Neural cell (in vitro differentiated cells): ENCODE results near the gene ATP1A4. TPM values are rescaled to one million over a fixed set of nuclear protein-coding genes. Genes with fewer than 3 reads are reported as not detected.

ENCODE experiments used
- H2AFZ ChIP-seq: fragments of 200-600, 300-800 bp; sonication (generic), shearing (Covaris generic); 2 replicates; pipeline ENCODE4 v1.6.0; 2014; ENCODE audit warnings: low read depth, mild to moderate bottlenecking, antibody characterized with exemption, low read length, moderate library complexity
- H3F3A ChIP-seq: fragments of 200-600 bp; shearing (Covaris generic); 2 replicates; pipeline ENCODE4 v1.6.1; 2016; ENCODE audit warnings: mild to moderate bottlenecking, moderate library complexity, mixed read lengths, antibody characterized with exemption, low read length; ENCODE audit not compliant: insufficient read depth, poor library complexity, severe bottlenecking
- H3K27ac ChIP-seq: fragments of 200-600, 300-800 bp; sonication (generic), shearing (Covaris generic); 2 replicates; pipeline ENCODE4 v1.5.1; 2014; ENCODE audit warnings: mild to moderate bottlenecking, low read length, moderate library complexity
- H3K27me3 ChIP-seq: fragments of 300-800, 200-600 bp; sonication (generic), shearing (Covaris generic); 2 replicates; pipeline ENCODE4 v1.6.0; 2014; ENCODE audit warnings: mild to moderate bottlenecking, low read depth, low read length, moderate library complexity; ENCODE audit not compliant: insufficient read depth
- H3K36me3 ChIP-seq: fragments of 300-800, 200-600 bp; sonication (generic), shearing (Covaris generic); 2 replicates; pipeline ENCODE4 v1.5.1; 2014; ENCODE audit warnings: mild to moderate bottlenecking, antibody characterized with exemption, low read length, moderate library complexity; ENCODE audit not compliant: insufficient read depth
- H3K4me2 ChIP-seq: fragments of 300-800, 200-600 bp; sonication (generic), shearing (Covaris generic); 2 replicates; pipeline ENCODE4 v1.6.0; 2014; ENCODE audit warnings: mild to moderate bottlenecking, low read length
- H3K4me3 ChIP-seq: fragments of 300-800, 200-600 bp; sonication (generic), shearing (Covaris generic); 2 replicates; pipeline ENCODE4 v1.5.1; 2014; ENCODE audit warnings: mild to moderate bottlenecking, low read length, moderate library complexity
- H3K79me2 ChIP-seq: fragments of 200-600 bp; shearing (Covaris generic); replicated peaks from 2 replicates; pipeline ENCODE4 v1.6.0; 2014; ENCODE audit warnings: mild to moderate bottlenecking, low read length, moderate library complexity; ENCODE audit not compliant: insufficient read depth
- H3K9ac ChIP-seq: fragments of 300-800, 200-600 bp; sonication (generic), shearing (Covaris generic); 2 replicates; pipeline ENCODE4 v1.6.1; 2016; ENCODE audit warnings: mild to moderate bottlenecking, low read length, mixed read lengths
- H3K9me2 ChIP-seq: fragments of 200-600 bp; shearing (Covaris generic); 2 replicates; pipeline ENCODE4 v1.6.1; 2016; ENCODE audit warnings: mild to moderate bottlenecking, low read length, mixed read lengths; ENCODE audit not compliant: insufficient read depth
- H3K9me3 ChIP-seq: fragments of 200-600, 300-800 bp; sonication (generic), shearing (Covaris generic); 2 replicates; pipeline ENCODE4 v1.6.1; 2016; ENCODE audit warnings: mild to moderate bottlenecking, mixed run types, low read length, moderate library complexity, mixed read lengths
- H4K20me1 ChIP-seq: fragments of 200-600 bp; shearing (Covaris generic); 2 replicates; pipeline ENCODE4 v1.6.1; 2016; ENCODE audit warnings: mild to moderate bottlenecking, mixed run types; ENCODE audit not compliant: insufficient read depth
- CTCF ChIP-seq: fragments of 450-650 bp; IDR thresholded peaks from 2 replicates; pipeline ENCODE4 v1.5.1; 2014; ENCODE audit warnings: antibody characterized with exemption, mild to moderate bottlenecking, moderate library complexity; ENCODE audit not compliant: poor library complexity, severe bottlenecking
- EP300 ChIP-seq: fragments of 450-650 bp; conservative IDR thresholded peaks from 2 replicates; pipeline ENCODE4 v1.6.1; 2014; ENCODE audit warnings: antibody characterized with exemption, mild to moderate bottlenecking, moderate library complexity; ENCODE audit not compliant: poor library complexity, severe bottlenecking
- EZH2 ChIP-seq: fragments of 200-600, 300-800 bp; shearing (Covaris generic), sonication (generic); IDR thresholded peaks from 2 replicates; pipeline ENCODE4 v1.6.1; 2014; ENCODE audit warnings: antibody characterized with exemption, low read length, borderline replicate concordance, mild to moderate bottlenecking; ENCODE audit not compliant: insufficient read depth, poor library complexity, severe bottlenecking
- POLR2AphosphoS5 ChIP-seq: IDR thresholded peaks from 2 replicates; pipeline ENCODE4 v1.6.1; 2012
- RAD21 ChIP-seq: fragments of 450-650 bp; conservative IDR thresholded peaks from 2 replicates; pipeline ENCODE4 v1.6.1; 2014; ENCODE audit warnings: antibody characterized with exemption, mild to moderate bottlenecking, moderate library complexity
- REST ChIP-seq: IDR thresholded peaks from 2 replicates; pipeline ENCODE4 v1.6.1; 2012; ENCODE audit warnings: borderline replicate concordance
- SMC3 ChIP-seq: fragments of 450-650 bp; conservative IDR thresholded peaks from 2 replicates; pipeline ENCODE4 v1.6.1; 2014; ENCODE audit warnings: antibody characterized with exemption, mild to moderate bottlenecking, moderate library complexity; ENCODE audit not compliant: poor library complexity
- TAF1 ChIP-seq: IDR thresholded peaks from 2 replicates; pipeline ENCODE4 v1.6.1; 2012; ENCODE audit warnings: low read depth
- polyA plus RNA-seq: library from polyadenylated mRNA; depleted of rRNA; stranded (reverse); fragments of >200 nt; gene quantifications from 2 replicates; pipeline ENCODE4 v1.2.3, GENCODE V29; 2014

ATP1A4 gene
- polyA plus RNA-seq, 1 donor from 2014 or later: not detected

GRCh38 chr1:160134791-160135572 is 16.4 kb upstream of the ATP1A4 start:
- H3K27me3 ChIP-seq: no peaks in the 10 kb centered on the region
- H4K20me1 ChIP-seq: no peaks in the 10 kb centered on the region
- H3K9me2 ChIP-seq: no peaks in the 10 kb centered on the region
- H3K27ac ChIP-seq: no peak overlapping the region
- H3K9ac ChIP-seq: no peak overlapping the region
- H3K4me3 ChIP-seq: no peak overlapping the region
- H3F3A ChIP-seq: no peaks in the 10 kb centered on the region
- H3K4me2 ChIP-seq: no peak overlapping the region
- no peak overlapping the region for H2AFZ ChIP-seq
- H3K79me2 ChIP-seq: no peaks in the 10 kb centered on the region
- no peaks in the 10 kb centered on the region for H3K9me3 ChIP-seq
- no peak for TF ChIP-seq REST
- no peak for TF ChIP-seq EZH2
- no peak for TF ChIP-seq TAF1
- TF ChIP-seq EP300: no peak
- no peak for TF ChIP-seq CTCF
- H3K36me3 ChIP-seq: no peaks in the 10 kb centered on the region

- no peak overlapping the region for H3K4me2 ChIP-seq
- no peaks in the 10 kb centered on the region for H4K20me1 ChIP-seq
- no peak overlapping the region for H3K27ac ChIP-seq
- H3K36me3 ChIP-seq: no peaks in the 10 kb centered on the region
- no peak for TF ChIP-seq RAD21
- TF ChIP-seq TAF1: no peak
- TF ChIP-seq REST: no peak
- no peak for TF ChIP-seq EP300
- no peak for TF ChIP-seq EZH2
- no peak for TF ChIP-seq SMC3
- no peak for TF ChIP-seq POLR2AphosphoS5
- no peak for TF ChIP-seq CTCF
- no peak overlapping the region for H3K9ac ChIP-seq
- no peak overlapping the region for H3K4me3 ChIP-seq
- no peaks in the 10 kb centered on the region for H3F3A ChIP-seq
- H3K9me3 ChIP-seq: no peaks in the 10 kb centered on the region
- H3K27me3 ChIP-seq: no peaks in the 10 kb centered on the region
- H3K9me2 ChIP-seq: no peaks in the 10 kb centered on the region
- H3K79me2 ChIP-seq: no peaks in the 10 kb centered on the region
- H2AFZ ChIP-seq: no peak overlapping the region
Measured at GRCh38 chr1:160136121-160136925, 15.1 kb upstream of the ATP1A4 start.
